Hypothalamus (tissue), 51 donors: ENCODE data around the gene ZNF888.
"Not testable (repeated sequence)": the region's sequence is repeated elsewhere in the genome, so short reads cannot be mapped to it uniquely, and the experiment has no call there.

Source experiments
- DNase-seq, 51 donors: peaks; one replicate each; lab custom pipeline; 2025; lab: John Stamatoyannopoulos, UW

ZNF888 gene

DNA sequence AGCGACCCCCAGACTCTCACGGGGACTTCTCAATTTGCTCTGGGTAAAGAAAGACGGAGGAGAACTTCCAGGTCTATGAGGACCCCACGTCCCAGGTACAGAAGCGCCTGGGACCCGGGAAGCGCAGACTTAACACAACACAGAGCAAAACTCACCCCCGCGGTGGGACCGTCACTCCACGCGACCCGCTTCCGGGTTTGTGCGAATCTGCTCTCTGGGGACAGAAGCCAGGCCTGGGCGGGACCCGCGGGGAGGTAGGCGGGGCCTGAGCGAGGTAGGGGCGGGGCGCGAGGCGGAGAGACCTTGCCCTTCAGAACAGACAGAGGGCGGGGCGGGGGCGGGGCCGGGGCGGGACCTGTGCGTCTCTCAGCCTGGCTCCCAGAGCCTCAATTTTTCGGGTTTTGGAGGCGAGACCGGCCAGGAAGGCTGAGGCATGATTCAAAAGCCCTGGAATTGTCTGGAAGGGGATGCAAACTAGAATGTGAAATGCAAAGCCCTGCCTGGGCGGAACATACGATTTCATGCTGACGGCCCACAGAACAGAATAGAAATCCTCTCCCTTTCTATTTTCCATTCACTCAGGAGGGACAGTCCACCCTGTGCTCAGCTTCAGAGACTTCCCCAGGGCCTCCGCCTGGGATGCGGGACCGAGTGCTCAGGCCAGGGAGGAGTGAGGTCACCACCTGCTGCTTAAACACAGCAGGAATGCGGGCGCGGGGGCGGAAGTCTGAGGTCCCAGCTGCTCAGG, 19.3 kb upstream of the ZNF888 start:
- peak; percentile 13 to 94 (median 69) for DNase-seq

DNA sequence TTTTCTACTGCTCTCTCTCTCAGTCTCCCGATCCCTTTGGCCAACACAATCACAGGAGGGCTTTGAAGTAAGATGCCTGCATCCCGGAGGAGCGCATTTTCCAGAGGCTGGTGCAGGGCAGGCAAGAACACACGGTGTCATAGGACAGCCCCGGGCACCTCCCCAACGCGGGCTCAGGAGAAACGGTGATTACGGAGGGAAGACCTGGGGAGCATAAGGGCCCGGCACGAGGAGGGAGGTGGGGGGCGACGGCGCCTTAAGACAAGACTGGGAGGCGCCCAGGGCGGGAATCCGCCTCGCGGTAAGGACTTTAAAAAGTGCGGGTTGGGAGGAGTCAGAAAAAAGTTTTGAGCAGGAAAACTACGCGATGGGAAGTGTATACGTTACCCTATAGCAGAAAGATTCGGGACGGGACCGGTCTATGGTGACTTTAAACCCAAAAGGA, 18.7 kb upstream of the ZNF888 start:
- peak in 2 of 51 donors; percentile 6 to 16 for DNase-seq

DNA sequence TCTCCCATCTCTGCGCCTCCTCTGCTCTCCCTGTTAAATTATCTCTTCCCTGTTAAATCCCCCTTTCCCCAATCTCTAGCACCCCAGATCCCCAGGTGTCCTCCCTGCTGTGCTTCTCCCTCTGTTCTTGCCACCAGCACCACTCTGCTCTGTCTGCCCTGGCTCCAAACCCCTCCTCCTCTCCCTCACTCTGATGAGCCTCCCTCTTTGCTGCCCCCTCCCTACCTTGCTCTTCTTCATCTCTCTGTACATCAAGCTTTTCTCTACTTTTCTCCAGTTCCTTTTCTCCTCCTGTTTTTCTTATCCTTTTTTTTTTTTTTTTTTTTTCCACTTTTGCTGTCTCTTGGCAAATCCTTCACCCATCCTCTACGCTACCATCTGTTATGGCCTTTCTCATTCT, 18.3 kb upstream of the ZNF888 start:
- not testable (repeated sequence) for DNase-seq

DNA sequence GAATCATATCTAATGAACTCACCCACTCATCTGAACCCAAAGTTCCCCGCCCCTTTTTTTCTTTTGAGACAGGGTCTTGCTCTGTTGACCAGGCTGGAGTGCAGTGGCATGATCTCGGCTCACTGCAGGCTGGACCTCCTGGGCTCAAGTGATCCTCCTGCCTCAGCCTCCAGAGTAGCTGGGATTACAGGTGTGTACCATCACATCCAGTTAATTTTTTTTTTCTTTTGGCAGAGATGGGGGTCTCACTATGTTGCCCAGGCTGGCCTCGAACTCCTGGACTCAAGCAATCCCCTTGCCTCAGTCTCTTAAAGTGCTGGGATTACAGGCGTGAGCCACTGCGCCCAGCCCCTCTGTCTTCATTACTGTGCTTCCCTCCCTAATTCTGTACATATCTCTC, 17.7 kb upstream of the ZNF888 start:
- not testable (repeated sequence) for DNase-seq

DNA sequence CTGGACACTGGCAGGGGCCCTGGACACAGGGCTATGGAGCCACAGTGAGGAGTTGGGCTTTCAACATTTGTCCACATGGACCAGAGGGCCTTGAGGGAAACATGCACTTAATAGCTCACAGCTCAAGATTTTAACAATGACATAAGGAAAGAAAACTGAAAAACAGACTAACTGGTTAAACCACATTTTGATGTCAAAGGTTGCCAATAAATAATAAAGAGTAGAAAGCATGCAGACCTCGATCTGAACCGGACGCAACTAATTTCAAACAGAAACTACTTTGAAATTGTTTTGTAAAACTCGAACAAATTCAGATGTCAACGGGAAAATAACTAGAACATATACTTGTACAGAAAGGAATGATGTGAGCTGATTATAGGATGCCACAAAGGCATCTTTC, 15.5 kb upstream of the ZNF888 start:
- DNase-seq, result no peak

DNA sequence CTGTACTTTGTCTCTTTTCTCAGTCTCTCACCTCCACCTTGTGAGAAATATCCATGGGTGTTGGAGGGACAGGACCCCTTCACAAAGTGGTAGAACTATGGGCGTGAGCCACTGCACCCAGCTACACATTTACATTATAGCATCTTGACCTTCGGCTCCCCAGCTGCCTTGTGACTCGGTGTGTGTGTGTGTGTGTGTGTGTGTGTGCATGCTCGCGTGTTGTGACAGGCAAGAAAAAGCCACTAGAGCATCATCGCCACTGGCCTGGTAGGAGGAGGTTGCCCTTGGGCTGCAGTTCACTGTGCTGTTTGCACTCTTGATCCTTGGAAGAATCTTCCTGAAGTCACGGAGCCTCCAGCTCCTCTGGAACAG, 13.7 kb upstream of the ZNF888 start:
- DNase-seq, result no peak

DNA sequence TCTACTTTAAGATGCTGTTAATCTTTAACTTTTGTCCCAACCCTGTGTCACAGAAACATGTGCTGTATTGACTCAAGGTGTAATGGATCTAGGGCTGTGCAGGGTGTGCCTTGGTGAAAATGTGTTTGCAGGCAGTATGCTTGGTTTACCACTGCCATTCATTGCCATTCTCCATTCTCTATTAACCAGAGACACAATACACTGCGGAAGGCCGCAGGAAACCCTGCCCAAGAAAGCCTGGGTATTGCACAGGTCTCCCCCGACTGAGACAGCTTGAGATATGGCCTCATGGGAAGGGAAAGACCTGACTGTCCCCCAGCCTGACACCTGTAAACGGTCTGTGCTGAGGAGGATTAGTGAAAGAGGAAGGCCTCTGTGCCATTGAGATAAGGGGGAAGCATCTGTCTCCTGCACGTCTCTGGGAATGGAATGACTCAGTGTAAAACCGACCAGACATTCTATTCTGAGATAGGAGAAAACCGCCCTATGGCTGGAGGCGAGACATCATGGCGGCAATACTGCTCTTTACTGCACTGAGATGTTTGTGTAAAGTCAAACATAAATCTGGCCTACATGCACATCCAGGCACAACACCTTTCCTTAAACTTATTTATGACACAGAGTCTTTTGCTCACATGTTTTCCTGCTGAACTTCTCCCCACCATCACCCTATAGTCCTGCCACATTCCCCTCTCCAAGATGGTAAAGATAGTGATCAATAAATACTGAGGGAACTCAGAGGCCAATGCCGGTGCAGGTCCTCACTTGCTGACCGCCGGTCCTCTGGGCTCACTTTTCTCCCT, 13.1 kb upstream of the ZNF888 start:
- DNase-seq, result peak in 1 of 51 donors; percentile 7

DNA sequence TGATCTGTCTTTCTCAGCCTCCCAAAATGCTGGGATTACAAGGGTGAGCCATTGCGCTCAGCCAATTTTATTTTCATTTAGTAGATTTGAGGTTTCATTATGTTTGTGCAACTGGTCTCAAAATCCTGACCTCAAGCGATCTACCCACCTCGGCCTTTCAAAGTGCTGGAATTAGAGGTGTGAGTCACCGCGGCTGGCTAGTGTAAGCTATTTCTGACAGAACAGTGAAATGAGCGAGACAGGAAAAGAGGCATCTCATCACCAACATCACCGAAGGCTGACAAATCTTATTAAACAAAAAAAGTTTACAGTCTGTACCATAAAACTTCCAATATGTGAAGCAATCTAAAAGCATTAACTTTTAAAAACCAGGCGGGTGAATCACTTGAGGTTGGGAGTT, 12.2 kb upstream of the ZNF888 start:
- peak in 1 of 51 donors; percentile 10 for DNase-seq

DNA sequence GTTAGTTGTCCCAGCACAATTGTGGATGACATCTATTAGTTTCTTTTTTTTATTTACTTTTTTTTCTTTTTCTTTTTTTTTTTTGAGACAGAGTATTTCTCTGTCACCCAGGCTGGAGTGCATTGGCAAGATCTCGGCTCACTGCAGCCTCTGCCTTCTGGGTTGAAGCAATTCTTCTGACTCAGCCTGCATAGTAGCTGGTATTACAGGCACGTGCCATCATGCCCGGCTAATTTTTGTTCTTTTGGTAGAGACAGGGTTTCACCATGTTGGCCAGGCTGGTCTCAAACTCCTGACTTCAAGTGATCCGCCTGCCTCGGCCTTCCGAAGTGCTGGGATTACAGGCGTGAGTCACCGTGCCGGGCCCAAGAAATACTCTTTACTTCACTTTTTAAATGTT, 1.4 kb upstream of the ZNF888 start:
- not testable (repeated sequence) for DNase-seq

DNA sequence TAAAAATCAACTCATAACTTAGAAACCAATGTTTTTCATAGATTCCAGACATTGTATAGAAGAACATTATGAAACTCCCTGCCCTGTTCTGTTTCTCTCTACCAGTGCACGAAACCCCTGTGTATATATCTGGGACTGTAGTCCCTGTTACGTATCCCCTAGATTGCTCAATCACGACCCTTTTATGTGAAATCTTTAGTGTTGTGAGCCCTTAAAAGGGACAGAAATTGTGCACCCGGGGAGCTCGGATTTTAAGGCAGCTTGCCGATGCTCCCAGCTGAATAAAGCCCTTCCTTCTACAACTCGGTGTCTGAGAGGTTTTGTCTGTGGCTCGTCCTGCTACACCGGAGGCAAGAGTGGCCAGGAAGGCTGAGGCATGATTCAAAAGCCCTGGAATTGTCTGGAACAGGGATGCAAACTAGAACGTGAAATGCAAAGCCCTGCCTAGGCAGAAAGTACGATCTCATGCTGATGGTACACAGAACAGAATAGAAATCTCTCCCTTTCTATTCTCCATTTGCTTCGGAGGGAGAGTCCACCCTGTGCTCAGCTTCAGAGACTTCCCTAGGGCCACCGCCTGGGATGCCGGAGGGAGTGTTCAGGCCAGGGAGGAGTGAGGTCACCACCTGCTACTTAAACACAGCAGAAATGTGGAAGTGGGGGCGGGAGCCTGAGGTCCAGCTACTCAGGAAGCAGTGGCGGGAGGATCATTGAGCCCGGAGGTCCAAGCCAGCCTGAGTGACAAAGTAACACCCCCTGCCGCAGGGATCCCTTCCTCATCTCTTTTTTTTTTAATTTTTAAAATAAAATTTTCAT, 758 bp upstream of the ZNF888 start:
- DNase-seq, result peak in 22 of 51 donors; percentile 1 to 47 (median 9)

DNA sequence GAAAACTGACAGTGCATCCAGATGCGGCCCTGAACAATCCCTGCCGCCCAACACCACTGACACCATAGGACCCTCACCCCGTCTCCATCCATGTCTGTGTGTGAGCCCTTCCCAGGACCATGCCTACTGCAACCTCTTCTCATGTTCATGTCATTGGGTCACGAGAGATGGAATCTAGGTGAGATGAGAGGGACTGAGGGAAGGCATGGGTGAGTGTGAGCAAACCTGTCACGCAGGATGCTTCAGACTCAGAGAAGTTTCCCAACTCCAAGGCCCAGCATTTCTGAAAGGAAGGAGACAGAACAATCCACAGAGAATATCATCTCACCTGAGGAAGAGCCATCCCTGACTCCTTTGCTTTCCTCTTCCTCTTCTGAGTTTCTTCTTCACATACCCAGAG, 5.7 kb downstream of the ZNF888 start:
- no peak for DNase-seq

DNA sequence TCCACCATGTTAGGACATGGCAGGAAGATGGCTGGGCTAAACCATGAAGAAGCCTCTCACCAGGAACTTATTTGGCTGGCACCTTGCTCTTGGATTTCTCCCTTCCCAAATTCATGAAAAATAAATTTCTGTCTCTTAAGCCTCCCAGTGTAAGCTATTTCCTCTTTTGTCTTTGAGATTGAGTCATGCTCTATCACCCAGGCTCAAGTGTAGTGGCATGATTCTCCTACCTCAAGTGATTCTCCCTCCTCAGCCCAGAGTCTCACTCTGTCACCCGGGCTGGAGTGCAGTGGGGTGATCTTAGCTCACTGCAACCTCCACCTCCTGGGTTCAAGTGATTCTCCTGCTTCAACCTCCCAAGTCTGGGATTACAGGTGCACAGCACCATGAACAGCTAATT, 12.6 kb downstream of the ZNF888 start:
- no peak for DNase-seq

DNA sequence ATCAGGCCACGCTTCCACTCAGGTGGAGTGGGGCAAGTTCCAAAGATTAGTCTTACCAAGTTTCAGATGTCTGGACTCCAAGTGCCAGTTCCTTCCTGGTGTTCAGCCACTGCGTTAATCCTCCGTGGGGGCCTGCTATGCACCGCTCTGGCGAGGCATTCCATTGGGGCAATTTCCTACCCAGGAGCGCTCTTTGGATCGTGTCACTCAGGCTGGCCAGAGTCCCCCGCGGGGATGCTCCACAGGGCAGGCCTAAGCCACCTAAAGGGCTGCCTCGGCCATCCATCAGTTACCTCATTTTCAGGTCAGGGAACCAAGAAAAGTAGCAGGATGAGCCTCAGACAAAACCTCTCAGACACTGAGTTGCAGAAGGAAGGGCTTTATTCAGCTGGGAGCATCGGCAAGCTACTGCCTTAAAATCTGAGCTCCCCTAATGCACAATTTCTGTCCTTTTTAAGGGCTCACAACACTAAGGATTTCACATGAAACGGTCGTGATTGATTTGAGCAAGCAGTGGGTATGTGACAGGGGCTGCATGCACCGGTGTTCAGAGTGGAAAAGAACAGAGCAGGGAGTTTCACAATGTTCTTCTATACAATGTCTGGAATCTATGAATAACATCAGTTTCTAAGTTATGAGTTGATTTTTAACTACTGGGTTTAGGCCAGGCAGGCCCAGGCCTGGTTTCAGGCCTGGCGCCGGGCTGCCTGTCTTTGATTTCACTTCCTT, 19.0 kb downstream of the ZNF888 start:
- DNase-seq, result not testable (repeated sequence)

DNA sequence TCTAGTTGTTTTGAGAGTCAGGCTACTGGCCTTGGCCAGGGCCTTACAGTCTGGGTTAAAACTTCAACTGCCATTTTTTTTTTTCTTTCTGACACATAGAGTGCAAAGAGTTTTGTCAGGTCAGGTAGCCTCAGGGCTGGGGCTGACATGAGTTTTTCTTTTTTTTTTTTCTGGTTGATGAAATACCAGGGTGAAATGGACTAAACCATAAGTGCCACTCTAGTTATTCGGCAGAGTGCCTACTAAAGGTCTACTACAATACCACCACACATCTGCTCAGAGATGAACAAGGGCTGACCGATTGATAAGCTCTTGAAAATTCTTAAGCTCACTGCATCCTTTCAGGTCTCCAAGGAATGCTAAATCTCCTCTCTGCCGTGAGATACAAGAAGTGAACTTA, 21.4 kb downstream of the ZNF888 start:
- DNase-seq, result no peak

DNA sequence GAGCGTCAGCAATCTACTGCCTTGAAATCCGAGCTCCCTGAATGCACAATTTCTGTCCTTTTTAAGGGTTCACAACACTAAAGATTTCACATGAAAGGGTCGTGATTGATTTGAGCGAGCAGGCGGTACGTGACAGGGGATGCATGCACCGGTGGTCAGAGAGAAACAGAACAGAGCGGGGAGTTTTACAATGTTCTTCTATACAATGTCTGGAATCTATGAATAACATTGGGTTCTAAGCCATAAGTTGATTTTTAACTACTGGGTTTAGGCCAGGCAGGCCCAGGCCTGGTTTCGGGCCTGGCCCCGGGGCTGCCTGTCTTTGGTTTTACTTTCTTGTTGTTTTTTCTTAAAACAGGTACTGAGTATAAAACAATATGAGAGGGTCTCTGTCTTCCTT, 24.6 kb downstream of the ZNF888 start:
- not testable (repeated sequence) for DNase-seq

DNA sequence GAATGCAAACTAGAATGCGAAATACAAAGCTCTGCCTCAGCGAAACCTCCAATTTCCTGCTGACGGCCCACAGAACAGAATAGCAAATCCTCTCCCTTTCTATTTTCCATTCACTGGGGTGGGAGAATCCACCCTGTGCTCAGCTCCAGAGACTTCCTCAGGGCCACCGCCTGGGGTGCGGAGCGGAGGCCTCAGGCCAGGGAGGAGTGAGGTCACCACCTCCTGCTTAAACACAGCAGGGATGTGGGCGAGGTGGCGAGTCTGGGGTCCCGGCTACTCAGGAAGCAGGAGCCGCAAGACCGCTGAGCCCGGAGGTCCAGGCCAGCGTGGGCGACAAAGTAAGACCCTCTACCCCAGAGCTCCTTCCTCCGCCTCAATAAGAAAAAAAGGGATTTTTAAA, 25.1 kb downstream of the ZNF888 start:
- DNase-seq, result peak in 8 of 51 donors; percentile 1 to 42 (median 6)

DNA sequence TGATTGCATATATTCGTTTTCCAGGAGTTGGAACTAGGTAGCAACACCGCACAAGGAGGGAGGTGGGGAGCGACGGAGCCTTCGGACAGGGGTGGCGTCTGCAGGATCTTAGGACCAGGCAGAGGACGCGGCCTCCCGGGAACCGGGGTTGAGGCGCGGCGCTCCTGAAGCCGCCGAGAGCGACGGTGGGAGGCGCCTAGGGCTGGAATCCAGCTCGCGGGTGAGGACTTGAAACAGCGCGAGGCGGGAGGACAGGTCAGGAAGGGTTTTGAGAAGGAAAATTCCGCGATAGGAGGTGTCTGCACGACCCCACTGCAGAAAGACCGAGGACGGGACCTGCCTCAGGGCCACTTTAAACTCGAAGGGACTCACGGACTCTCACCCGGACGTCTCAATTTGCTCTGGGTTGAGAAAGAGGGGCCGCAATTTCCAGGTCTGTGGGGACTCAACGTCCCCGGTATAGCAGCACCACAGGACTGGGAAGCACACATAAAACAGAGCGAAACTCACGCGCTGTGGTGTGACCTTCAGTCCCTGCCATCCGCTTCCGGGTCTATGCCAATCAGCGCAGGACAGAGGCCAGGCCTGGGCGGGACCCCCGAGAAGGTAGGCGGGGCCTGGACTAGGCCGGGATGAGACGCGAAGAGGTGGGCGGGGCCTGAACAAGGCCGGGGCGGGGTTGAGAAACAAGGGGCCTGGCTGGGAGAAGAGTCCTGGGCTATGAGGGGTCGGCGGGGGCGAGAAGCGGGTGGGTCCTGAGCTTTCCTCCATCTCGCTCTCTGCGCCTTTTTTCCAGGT, 25.9 kb downstream of the ZNF888 start, which contains the start of gene ZNF320:
TSS of gene ZNF320 (minus strand) at position 498 of the 798 bp plus-strand sequence. CDS start 7,380 bp downstream, outside the sequence.
- DNase-seq, result peak; percentile 67 to 98 (median 92)

DNA sequence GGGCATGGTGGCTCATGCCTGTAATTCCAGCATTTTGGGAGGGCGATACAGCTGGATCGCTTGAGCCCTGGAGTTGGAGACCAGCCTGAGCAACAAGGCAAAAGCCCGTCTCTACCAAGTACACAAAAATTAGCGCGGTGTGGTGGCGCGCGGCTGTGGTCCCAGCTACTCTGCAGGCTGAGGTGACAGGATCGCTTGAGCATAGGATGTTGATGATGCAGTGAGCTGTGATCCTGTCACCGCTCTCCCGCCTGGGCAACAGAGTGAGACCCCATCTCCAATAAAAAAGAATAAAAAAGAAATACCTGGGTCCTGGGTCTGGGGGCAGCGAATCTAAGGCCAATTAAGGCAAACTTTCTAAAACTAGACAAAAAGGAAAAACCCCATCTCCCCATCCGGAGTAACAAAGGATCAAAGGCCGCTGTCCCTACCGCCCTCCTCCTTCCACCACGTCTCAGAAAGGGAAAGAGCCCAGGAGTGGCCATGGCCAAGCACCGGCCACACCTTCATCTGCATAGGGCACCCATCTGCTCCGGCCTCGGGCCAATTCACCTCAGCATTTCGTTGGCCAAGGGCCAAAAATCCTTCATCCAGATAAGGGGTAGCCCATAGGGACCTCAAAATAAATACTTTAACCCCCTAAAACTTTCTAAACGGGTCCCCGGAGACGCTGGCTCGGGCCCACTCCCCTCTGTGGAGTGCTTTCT, 26.6 kb downstream of the ZNF888 start:
- DNase-seq, result peak in 9 of 51 donors; percentile 4 to 46 (median 14)

DNA sequence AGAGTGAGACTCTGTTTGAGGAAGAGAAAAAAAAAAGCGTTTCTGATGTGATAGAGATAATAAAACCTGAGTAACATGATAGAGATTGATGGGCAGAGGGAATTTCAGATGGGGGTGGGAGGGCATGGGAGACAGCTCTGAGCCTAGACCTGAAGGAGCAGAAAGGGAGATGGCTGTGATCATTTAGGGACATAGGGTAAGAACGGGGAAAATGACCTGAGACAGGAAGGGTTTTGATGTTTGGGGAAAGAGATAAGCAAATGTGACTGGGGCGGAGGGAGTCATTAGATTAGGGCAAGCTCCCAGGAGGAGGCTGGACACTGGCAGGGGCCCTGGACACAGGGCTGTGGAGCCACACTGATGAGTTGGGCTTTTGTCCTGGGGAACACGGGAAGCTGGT, 31.9 kb downstream of the ZNF888 start:
- no peak for DNase-seq
